AG09319 (cell line): ENCODE results near the gene FCHO1.

ENCODE experiments used
- DNase-seq: peaks from one replicate; pipeline ENCODE4 v3.0.0-alpha.2; 2010; ENCODE audit warnings: low read depth; ENCODE audit errors: extremely low read depth
- TF ChIP-seq, protein P1 (sequence below): IDR thresholded peaks from 2 replicates; pipeline ENCODE4 v1.5.1; 2011; ENCODE audit warnings: low read depth, mild to moderate bottlenecking, inconsistent platforms, low read length, moderate library complexity

The FCHO1 gene

DNA sequence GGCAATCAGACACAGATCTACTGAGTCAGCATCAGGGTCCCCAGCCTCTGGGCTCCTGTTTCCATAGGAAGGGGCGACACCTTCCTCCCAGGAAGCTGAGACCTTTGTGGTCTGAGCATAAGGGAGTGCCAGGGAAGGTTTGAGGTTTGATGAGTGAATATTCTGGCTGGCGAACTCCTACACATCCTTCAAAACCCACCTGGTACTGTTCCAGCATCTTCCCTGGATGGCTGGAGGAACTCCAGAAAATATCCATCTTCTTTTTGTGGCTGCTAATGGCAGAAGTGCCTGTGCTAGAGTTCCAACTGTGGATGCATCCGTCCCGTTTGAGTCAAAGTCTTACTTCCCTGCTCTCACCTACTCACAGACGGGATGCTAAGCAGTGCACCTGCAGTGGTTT, 60.8 kb downstream of the FCHO1 start:
- no peak for DNase-seq
- TF ChIP-seq, protein P1, sequence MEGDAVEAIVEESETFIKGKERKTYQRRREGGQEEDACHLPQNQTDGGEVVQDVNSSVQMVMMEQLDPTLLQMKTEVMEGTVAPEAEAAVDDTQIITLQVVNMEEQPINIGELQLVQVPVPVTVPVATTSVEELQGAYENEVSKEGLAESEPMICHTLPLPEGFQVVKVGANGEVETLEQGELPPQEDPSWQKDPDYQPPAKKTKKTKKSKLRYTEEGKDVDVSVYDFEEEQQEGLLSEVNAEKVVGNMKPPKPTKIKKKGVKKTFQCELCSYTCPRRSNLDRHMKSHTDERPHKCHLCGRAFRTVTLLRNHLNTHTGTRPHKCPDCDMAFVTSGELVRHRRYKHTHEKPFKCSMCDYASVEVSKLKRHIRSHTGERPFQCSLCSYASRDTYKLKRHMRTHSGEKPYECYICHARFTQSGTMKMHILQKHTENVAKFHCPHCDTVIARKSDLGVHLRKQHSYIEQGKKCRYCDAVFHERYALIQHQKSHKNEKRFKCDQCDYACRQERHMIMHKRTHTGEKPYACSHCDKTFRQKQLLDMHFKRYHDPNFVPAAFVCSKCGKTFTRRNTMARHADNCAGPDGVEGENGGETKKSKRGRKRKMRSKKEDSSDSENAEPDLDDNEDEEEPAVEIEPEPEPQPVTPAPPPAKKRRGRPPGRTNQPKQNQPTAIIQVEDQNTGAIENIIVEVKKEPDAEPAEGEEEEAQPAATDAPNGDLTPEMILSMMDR: no peak

DNA sequence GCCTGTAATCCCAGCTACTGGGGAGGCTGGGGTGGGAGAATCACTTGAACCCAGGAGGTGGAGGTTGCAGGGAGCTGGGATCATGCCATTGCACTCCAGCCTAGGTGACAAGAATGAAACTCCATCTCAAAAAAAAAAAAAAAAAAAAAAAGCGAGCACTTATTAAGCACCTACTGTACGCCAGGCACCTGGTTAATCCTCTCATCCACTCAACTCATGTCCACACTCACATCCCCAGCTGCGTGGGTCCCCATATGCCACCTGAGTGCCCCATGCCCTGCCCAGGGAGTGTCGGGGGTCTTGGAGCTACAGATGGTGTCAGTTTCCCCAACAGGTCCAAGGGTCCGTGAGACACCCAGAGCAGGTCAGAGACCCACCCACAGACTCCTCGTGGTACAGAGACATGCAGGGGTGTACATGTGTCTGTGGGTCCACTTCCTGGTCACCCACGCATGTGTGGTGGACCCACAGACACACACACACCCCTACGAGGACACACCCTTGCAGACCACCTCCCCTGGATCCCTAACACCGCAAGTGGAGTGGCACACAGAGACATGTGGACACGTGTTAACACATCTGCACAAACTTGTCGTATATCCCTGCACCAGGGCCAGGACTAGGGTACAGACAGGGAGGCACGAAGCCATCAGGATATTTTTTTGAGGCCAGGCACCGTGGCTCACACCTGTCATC, 66.5 kb downstream of the FCHO1 start:
- TF ChIP-seq, protein P1: no peak
- DNase-seq: no peak

DNA sequence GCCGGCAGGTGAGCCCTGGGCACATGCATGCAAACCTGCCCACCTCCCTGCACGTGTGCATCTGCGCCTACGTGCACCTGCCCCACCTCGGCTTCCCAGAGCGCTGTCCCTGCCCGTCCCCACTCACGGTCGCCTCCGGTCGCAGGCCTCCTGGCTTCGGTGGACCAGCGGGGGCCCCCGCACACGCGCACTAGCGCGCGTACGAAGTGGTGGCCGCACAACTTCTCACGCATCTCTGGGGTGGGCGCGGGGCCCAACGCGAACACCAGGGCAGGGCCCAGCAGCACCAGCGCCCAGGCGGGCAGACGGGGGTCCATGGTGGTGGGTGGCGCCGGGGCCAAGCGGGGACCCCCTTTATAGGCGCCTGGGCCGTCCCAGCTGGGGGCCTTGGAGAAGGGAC, 69.9 kb downstream of the FCHO1 start, which contains the start of gene INSL3:
INSL3 (minus strand) TSS at position 330 of the 400 bp plus-strand sequence; CDS start at position 317, 13 bp downstream.
- no peak for DNase-seq
- TF ChIP-seq, protein P1: no peak

DNA sequence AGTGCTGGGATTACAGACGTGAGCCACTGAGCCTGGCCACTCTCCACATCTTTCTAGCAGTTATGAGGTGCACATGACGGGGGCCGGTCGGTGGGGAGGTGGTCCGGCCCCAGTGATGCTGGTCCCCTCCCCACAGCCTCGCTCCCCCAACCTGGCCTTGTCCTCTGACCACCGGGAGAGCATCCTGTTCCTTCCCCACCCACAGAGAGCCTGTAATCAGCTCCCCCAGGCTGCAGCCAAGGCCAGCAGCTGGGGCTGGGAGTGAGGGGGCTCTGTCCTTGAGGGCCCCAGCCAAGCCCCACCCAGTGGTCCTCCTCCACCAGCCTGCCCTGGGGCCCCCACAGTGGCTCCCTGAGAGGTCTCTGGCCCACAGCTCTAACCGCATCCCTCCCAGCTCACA, 73.1 kb downstream of the FCHO1 start:
- DNase-seq: no peak

DNA sequence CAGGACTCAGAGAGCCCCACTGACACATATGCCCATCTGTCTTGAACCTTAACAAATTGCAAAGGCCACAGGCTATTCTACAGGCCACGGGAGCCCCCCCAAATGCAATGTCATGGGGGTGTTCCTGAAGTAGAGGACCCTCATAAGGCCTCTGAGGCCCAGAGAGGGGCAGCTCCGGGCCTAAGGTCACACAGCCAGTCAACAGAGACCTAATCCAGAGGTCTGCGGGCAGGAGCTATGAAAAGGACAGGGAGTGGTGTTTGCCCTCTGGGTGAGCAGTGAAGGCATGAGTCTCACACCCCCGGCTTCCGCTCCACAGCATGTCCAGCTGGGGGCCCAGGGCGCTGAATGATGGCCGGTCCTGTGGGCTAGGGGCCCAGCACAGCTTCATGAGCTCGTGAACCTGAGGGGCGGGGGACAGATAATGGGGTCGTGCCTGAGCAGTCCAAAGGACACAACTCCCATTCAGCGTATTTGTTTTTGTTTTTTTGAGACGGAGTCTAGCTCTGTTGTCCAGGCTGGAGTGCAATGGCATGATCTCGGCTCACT, 75.3 kb downstream of the FCHO1 start:
- TF ChIP-seq, protein P1: no peak
- no peak for DNase-seq

More for the DNA sequence above, 73.1 kb downstream of the FCHO1 start:
- TF ChIP-seq, protein P1: no peak

DNA sequence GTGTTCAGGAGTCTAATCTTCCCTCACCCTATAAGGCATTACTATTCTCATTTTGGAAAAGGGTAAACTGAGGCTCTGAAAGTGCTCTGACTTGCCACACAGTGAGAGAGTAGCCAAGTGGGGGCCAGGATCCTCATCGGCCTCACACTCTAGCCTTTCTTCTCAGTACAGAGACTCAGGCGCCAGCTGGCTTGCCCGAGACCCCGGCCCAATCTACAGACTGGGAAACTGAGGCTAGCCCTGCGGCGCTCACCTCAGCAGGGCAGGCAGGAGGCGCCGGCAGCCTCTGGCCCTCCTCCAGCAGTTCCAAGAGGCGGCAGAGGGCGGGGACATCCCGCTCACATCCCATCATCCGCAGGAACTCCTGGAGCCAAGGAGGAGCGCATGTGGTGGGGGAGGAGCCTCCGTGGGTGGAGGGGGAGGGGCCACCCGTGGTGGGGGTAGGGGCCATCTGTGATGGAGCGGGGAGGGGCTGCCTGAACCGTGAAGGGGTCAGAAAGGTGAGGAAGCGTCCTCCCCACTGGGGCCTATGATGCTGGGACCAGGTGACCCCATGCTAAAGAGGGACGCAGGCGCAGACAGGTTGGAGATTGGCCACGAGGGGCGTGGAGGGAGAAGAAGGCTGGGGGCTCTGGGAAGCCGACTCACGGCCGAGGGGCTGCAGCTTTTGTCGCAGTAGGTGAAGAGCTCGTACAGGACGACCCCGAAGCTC, 78.7 kb downstream of the FCHO1 start:
- DNase-seq: no peak
- TF ChIP-seq, protein P1: no peak; the same call in 1 of the 2 replicates
